Fibroblast of lung (primary cell): ENCODE data around the gene UNC45A. TPM values are rescaled to one million over a fixed set of nuclear protein-coding genes. Genes with fewer than 3 reads are reported as not detected.
A peak's percentile ranks its signal among the peaks of the same experiment; 100 is the strongest.

Source experiments
- DNase-seq, 2 donors: peaks; one replicate each; pipeline versions ENCODE4 v3.0.0 to v3.0.0-alpha.2; 2010; ENCODE audit warnings: low read depth in 2 of 2
- H2AFZ ChIP-seq: 2 replicates; pipeline ENCODE4 v1.5.1; 2012; ENCODE audit warnings: low read length, control low read depth, inconsistent platforms
- H3K27ac ChIP-seq: 2 replicates; pipeline ENCODE4 v1.5.1; 2011; ENCODE audit warnings: low read length, control low read depth; ENCODE audit not compliant: insufficient read depth
- H3K27me3 ChIP-seq: 2 replicates; pipeline ENCODE4 v1.5.1; 2011; ENCODE audit warnings: mild to moderate bottlenecking, low read length; ENCODE audit not compliant: control insufficient read depth, insufficient read depth
- H3K36me3 ChIP-seq: 2 replicates; pipeline ENCODE4 v1.5.1; 2011; ENCODE audit warnings: low read length; ENCODE audit not compliant: control insufficient read depth, insufficient read depth
- H3K4me1 ChIP-seq: 2 replicates; pipeline ENCODE4 v1.5.1; 2011; ENCODE audit warnings: low read length; ENCODE audit not compliant: control insufficient read depth, insufficient read depth; ENCODE audit errors: extremely low read depth
- H3K4me2 ChIP-seq: 2 replicates; pipeline ENCODE4 v1.5.1; 2011; ENCODE audit warnings: low read length, control low read depth; ENCODE audit not compliant: insufficient read depth; ENCODE audit errors: extremely low read depth
- H3K4me3 ChIP-seq, 4 experiments: fragments of 200-600 bp in 1 of 4; sonication (generic) in 1 of 4; replicated peaks in 1 of 4; 2 replicates each; pipeline ENCODE4 v1.5.1; 2011 to 2016; ENCODE audit warnings: low read length in 4 of 4, low read depth in 3 of 4, mild to moderate bottlenecking in 3 of 4, control low read depth in 2 of 4, inconsistent platforms in 1 of 4, mixed read lengths in 1 of 4; ENCODE audit not compliant: insufficient read depth in 1 of 4; ENCODE audit errors: control extremely low read depth in 1 of 4
- H3K79me2 ChIP-seq: 2 replicates; pipeline ENCODE4 v1.5.1; 2012; ENCODE audit warnings: mild to moderate bottlenecking, low read length, inconsistent platforms; ENCODE audit not compliant: control insufficient read depth, insufficient read depth
- H3K9ac ChIP-seq: 2 replicates; pipeline ENCODE4 v1.5.1; 2011; ENCODE audit warnings: mild to moderate bottlenecking, low read length, control low read depth; ENCODE audit not compliant: insufficient read depth
- H3K9me3 ChIP-seq: 2 replicates; pipeline ENCODE4 v1.5.1; 2012; ENCODE audit warnings: low read depth, low read length; ENCODE audit not compliant: control insufficient read depth, insufficient read depth
- H4K20me1 ChIP-seq: 2 replicates; pipeline ENCODE4 v1.5.1; 2011; ENCODE audit warnings: low read length; ENCODE audit not compliant: control insufficient read depth, insufficient read depth; ENCODE audit errors: extremely low read depth
- EZH2 ChIP-seq: IDR thresholded peaks from 2 replicates; pipeline ENCODE4 v1.5.1; 2012; ENCODE audit warnings: low read length, control low read depth, mild to moderate bottlenecking; ENCODE audit errors: missing control alignments
- polyA minus RNA-seq: library from RNA; depleted of rRNA, polyadenylated mRNA; stranded (reverse); fragments of >200 nt; gene quantifications from 2 replicates; pipeline ENCODE4 v1.2.3, GENCODE V29; 2011; ENCODE audit warnings: low replicate concordance
- polyA plus RNA-seq, 2 donors: library from polyadenylated mRNA; depleted of rRNA in 1 of 2; stranded (reverse) in 1 of 2; unstranded in 1 of 2; fragments of >200 nt; gene quantifications; 2 replicates each; pipeline ENCODE4 v1.2.1, GENCODE V29; 2011 to 2012; ENCODE audit warnings: missing spikeins in 1 of 2
- total RNA-seq: library from RNA; depleted of rRNA; stranded (reverse); fragments of >200 nt; gene quantifications from 2 replicates; pipeline ENCODE4 v1.2.1, GENCODE V29; 2014
- TF ChIP-seq, protein P1 (sequence below), 2 donors: IDR thresholded peaks in 1 of 2; conservative IDR thresholded peaks in 1 of 2; 1 replicate in 1 of 2; 2 replicates in 1 of 2; pipeline ENCODE4 v1.5.1; 2011 to 2012; ENCODE audit warnings: low read length in 2 of 2, control low read depth in 1 of 2, inconsistent platforms in 1 of 2, low read depth in 1 of 2, mild to moderate bottlenecking in 1 of 2

UNC45A gene, protein sequence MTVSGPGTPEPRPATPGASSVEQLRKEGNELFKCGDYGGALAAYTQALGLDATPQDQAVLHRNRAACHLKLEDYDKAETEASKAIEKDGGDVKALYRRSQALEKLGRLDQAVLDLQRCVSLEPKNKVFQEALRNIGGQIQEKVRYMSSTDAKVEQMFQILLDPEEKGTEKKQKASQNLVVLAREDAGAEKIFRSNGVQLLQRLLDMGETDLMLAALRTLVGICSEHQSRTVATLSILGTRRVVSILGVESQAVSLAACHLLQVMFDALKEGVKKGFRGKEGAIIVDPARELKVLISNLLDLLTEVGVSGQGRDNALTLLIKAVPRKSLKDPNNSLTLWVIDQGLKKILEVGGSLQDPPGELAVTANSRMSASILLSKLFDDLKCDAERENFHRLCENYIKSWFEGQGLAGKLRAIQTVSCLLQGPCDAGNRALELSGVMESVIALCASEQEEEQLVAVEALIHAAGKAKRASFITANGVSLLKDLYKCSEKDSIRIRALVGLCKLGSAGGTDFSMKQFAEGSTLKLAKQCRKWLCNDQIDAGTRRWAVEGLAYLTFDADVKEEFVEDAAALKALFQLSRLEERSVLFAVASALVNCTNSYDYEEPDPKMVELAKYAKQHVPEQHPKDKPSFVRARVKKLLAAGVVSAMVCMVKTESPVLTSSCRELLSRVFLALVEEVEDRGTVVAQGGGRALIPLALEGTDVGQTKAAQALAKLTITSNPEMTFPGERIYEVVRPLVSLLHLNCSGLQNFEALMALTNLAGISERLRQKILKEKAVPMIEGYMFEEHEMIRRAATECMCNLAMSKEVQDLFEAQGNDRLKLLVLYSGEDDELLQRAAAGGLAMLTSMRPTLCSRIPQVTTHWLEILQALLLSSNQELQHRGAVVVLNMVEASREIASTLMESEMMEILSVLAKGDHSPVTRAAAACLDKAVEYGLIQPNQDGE
- 88.6 and 104 TPM in 2 replicates for total RNA-seq
- polyA plus RNA-seq, result 41.7 and 52.5 TPM in 2 replicates
- polyA plus RNA-seq (2012), result 61.0 and 84.9 TPM in 2 replicates
- 73.2 and 101 TPM in 2 replicates for polyA minus RNA-seq

DNA sequence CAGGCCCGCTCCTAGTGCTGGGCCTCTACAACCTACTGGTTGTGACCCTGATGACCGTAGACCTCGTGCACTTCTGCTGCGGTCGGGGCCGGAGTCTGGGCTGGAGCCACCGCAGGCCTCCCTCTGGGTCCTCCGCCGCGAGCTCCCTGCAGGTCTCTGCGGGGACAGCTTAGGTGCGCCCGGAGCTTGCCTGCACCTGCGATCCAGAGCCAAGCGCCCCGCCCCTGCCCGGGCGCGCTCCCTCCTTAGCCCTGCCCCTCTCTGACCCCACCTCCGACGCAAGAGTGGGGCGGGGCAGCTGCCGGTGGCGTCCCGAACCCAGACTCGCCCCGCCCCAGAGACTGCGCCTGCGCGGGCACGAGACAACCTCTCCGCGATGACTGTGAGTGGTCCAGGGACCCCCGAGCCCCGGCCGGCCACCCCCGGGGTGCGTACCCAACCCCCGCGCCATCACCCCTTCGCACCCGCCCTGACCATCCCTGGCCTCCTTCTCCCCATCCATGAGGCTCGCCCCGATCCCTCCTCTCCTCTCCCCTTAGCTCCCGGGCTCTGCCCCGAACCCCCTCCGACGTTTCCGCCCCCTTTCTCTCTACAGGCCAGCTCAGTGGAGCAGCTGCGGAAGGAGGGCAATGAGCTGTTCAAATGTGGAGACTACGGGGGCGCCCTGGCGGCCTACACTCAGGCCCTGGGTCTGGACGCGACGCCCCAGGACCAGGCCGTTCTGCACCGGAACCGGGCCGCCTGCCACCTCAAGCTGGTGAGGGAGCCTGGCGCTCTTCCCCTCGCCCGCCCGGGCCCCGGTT is at the start of gene UNC45A:
Gene UNC45A, plus strand, starts transcription at position 337 of the 803 bp plus-strand sequence. Its CDS starts 40 bp downstream, at position 377.
- Histone ChIP-seq H3K4me3 (peak within 1 kb of the TSS; percentile 76 to 89 (median 78)), H3K27ac (peak within 1 kb of the TSS; percentile 75), H2AFZ (peak within 1 kb of the TSS; percentile 77), H3K27me3 (no peaks in the 10 kb centered on the region), H3K36me3 (peaks cover 5% of the 10 kb centered on the region), H3K4me2 (peak within 1 kb of the TSS; percentile 93), H3K79me2 (peaks cover 17% of the 10 kb centered on the region), H3K4me1 (peaks cover 21% of the 10 kb centered on the region), H3K9ac (peak within 1 kb of the TSS; percentile 80), H3K9me3 (no peaks in the 10 kb centered on the region), H4K20me1 (no peaks in the 10 kb centered on the region)
- DNase-seq, result peak; percentile 79 to 81
- TF ChIP-seq, protein P1, sequence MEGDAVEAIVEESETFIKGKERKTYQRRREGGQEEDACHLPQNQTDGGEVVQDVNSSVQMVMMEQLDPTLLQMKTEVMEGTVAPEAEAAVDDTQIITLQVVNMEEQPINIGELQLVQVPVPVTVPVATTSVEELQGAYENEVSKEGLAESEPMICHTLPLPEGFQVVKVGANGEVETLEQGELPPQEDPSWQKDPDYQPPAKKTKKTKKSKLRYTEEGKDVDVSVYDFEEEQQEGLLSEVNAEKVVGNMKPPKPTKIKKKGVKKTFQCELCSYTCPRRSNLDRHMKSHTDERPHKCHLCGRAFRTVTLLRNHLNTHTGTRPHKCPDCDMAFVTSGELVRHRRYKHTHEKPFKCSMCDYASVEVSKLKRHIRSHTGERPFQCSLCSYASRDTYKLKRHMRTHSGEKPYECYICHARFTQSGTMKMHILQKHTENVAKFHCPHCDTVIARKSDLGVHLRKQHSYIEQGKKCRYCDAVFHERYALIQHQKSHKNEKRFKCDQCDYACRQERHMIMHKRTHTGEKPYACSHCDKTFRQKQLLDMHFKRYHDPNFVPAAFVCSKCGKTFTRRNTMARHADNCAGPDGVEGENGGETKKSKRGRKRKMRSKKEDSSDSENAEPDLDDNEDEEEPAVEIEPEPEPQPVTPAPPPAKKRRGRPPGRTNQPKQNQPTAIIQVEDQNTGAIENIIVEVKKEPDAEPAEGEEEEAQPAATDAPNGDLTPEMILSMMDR (conservative IDR thresholded peaks at IDR 0.05 in 1 of 2, IDR thresholded peaks at IDR 0.05 in 1 of 2; ENCODE audit: low read depth in 1 of 2, low read length in 2 of 2), result peak; percentile 3 to 5
- no peak for TF ChIP-seq EZH2

DNA sequence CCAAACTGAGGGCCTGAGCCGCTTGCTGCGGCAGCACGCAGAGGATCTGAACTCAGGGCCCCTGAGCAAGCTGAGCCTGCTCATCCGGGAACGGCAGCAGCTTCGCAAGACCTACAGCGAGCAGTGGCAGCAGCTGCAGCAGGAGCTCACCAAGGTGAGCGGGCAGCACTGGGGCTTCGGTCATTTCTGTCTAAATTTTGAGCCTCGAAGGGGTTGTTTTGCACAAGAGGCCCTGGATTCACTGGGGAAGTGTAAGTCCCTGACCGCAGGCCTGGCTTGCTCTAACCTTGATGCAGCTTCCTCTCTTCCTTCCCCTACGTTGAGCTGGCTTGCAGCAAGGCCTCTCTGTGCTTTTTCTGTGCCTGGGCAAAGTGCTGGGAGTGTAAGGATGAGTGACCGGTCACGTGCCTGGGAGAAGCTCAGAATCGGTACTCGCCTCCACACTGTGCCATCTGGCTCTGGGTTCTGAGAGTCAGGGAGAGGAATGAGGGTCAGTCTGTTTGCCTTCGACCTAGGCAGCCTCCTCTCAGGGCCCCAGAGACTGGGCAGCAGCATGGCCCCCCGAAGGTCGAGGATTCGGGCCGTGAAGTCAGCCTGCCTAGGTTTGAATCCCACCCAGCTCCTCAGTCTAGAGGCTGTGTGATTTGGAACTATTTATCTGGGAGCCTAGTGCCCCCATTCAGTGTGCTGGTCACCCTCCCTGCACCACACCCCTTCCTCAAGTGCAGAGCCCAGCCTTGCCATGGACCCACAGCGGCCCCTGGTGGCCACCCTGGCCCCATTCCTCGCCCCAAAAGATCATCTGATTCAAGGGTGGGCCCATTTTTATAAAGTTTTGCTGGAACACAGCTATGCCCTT is 49.4 kb upstream of the UNC45A start:
- H3K36me3 ChIP-seq, result peaks cover 17% of the 10 kb centered on the region
- H3K4me2 ChIP-seq, result peak overlapping the region; percentile 83
- H2AFZ ChIP-seq, result no peak overlapping the region
- peaks cover 17% of the 10 kb centered on the region for H3K4me1 ChIP-seq
- peaks cover 5% of the 10 kb centered on the region for H3K79me2 ChIP-seq
- H3K4me3 ChIP-seq, result peak overlapping the region in 2 of 4 experiments; percentile 47 to 65
- no peak overlapping the region for H3K9ac ChIP-seq
- no peaks in the 10 kb centered on the region for H3K9me3 ChIP-seq
- peak; percentile 42 to 71 for DNase-seq
- H3K27ac ChIP-seq, result peak overlapping the region; percentile 85
- H4K20me1 ChIP-seq, result no peaks in the 10 kb centered on the region
- H3K27me3 ChIP-seq, result no peaks in the 10 kb centered on the region
- TF ChIP-seq, protein P1 (conservative IDR thresholded peaks at IDR 0.05 in 1 of 2, IDR thresholded peaks at IDR 0.05 in 1 of 2; ENCODE audit: low read depth in 1 of 2, low read length in 2 of 2), result peak; percentile 97
- no peak for TF ChIP-seq EZH2
